SK-N-SH treated with all-trans-retinoic acid at 6 μM for 48 hours (cell line): ENCODE results near the gene ZNF672.

ENCODE experiments used
- ARNTL ChIP-seq: fragments of 450-650 bp; formaldehyde crosslinking; IDR thresholded peaks from 2 replicates; pipeline ENCODE4 v1.5.0; 2020; ENCODE audit warnings: low read depth, mild to moderate bottlenecking, moderate library complexity, borderline replicate concordance
- GLIS3 ChIP-seq: fragments of 250-450 bp; sonication (Bioruptor Pico); IDR thresholded peaks from 2 replicates; pipeline ENCODE4 v1.5.0; 2020; ENCODE audit warnings: mild to moderate bottlenecking, moderate library complexity
- OSR1 ChIP-seq: fragments of 250-450 bp; sonication (Bioruptor Pico); IDR thresholded peaks from 2 replicates; pipeline ENCODE4 v1.8.0; 2022; ENCODE audit warnings: moderate library complexity, mild to moderate bottlenecking, inconsistent platforms
- PATZ1 ChIP-seq: fragments of 250-450 bp; sonication (Bioruptor Pico); IDR thresholded peaks from 2 replicates; pipeline ENCODE4 v1.8.0; 2020; ENCODE audit warnings: mild to moderate bottlenecking, moderate library complexity, borderline replicate concordance
- TSHZ2 ChIP-seq: fragments of 250-450 bp; sonication (Bioruptor Pico); IDR thresholded peaks from 2 replicates; pipeline ENCODE4 v1.5.0; 2020; ENCODE audit warnings: mild to moderate bottlenecking, moderate library complexity
- ZNF565 ChIP-seq: fragments of 450-650 bp; formaldehyde crosslinking; conservative IDR thresholded peaks from 2 replicates; pipeline ENCODE4 v1.5.0; 2020; ENCODE audit warnings: low read depth, mild to moderate bottlenecking, moderate library complexity

- TF ChIP-seq OSR1 (CRISPR knock-in tag) (no peak), TSHZ2 (CRISPR knock-in tag) (no peak), GLIS3 (CRISPR knock-in tag) (no peak), ZNF565 (CRISPR knock-in tag) (no peak), ARNTL (CRISPR knock-in tag) (no peak), PATZ1 (CRISPR knock-in tag) (no peak)
Observed at GRCh38 chr1:248842781-248843331, 4.8 kb downstream of the ZNF672 start.
